PC-3 (cell line): Measurements from ENCODE around the gene OPTC.

Experiments
- CTCF ChIP-seq: fragments of 300-600 bp; sonication (generic); conservative IDR thresholded peaks from 2 replicates; pipeline ENCODE4 v1.5.1; 2017; ENCODE audit warnings: antibody characterized with exemption, low read depth, mild to moderate bottlenecking, low read length
- EZH2phosphoT487 ChIP-seq: fragments of 300-600 bp; sonication (generic); IDR thresholded peaks from 2 replicates; pipeline ENCODE4 v1.6.1; 2018; ENCODE audit warnings: mild to moderate bottlenecking, antibody characterized with exemption, low read length, borderline replicate concordance

GRCh38 chr1:203478231-203478630, 15.7 kb upstream of the OPTC start:
- TF ChIP-seq CTCF = no peak
- no peak for TF ChIP-seq EZH2phosphoT487
